ENCODE results near the gene MASP2. TPM values are rescaled to one million over a fixed set of nuclear protein-coding genes. Genes with fewer than 3 reads are reported as not detected.
"Not testable (repeated sequence)": the region's sequence is repeated elsewhere in the genome, so short reads cannot be mapped to it uniquely, and the experiment has no call there.

The MASP2 gene
- total RNA-seq, 4 donors from 2014 or later: 0.53 TPM; not detected in 3

DNA sequence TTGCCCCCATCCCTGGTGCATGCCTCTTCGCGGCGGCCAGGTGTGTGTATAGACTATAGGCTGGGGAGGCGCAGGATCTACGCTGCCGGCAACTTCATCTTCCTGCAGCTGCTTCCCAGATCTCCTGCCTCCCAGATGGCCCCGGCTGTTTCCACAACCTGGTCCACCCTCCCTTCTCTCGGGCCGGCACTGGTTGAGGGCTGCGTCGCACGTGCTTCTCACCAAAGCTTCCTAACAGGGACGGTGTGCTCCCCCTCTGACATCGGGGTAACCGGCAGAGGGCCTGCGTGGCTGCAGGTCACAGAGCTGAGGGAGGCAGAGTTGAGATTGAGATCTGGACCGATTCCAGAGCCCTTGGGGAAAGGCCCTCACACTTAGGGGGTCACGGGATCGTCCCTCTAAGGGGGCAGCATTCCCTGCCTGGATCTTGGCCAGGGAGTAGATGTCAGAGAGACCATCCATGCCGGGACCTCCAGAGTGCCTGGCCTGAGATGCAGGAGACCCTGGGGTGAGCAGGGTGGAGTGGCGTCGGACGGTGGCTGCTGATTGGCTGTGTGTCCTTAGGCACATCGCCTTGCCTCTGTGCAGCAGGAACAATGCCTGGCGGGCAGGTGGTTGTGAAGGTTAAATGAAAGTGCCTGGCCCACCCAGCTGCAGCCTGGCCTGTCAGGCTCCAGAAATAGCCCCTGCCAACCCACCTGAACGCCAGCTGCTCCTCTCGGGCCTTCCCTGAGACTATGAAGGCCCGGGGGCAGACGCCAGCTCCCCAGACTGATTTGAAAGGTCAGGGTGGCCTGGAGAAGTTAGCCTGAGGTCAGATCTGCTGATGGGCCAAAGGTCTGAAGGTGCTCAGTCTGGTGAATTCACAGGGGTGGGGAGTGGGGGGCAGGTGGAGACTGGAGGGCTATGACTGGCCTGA lies 6.1 kb upstream of the MASP2 start:
- Histone ChIP-seq H3K4me3 (no peak overlapping the region), H3K4me1 (peaks cover 6% of the 10 kb centered on the region), H3K36me3 (peaks cover 30% of the 10 kb centered on the region), H3K9me3 (no peaks in the 10 kb centered on the region), H3K27ac (no peak overlapping the region), H3K27me3 (no peaks in the 10 kb centered on the region)
- DNase-seq (ENCODE audit: low spot score in 2 of 2): no peak
- TF ChIP-seq POLR2AphosphoS5 (IDR thresholded peaks at IDR 0.05) (no peak), POLR2A (IDR thresholded peaks at IDR 0.05) (no peak), EP300 (IDR thresholded peaks at IDR 0.05) (no peak)
- TF ChIP-seq, protein P1, sequence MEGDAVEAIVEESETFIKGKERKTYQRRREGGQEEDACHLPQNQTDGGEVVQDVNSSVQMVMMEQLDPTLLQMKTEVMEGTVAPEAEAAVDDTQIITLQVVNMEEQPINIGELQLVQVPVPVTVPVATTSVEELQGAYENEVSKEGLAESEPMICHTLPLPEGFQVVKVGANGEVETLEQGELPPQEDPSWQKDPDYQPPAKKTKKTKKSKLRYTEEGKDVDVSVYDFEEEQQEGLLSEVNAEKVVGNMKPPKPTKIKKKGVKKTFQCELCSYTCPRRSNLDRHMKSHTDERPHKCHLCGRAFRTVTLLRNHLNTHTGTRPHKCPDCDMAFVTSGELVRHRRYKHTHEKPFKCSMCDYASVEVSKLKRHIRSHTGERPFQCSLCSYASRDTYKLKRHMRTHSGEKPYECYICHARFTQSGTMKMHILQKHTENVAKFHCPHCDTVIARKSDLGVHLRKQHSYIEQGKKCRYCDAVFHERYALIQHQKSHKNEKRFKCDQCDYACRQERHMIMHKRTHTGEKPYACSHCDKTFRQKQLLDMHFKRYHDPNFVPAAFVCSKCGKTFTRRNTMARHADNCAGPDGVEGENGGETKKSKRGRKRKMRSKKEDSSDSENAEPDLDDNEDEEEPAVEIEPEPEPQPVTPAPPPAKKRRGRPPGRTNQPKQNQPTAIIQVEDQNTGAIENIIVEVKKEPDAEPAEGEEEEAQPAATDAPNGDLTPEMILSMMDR (IDR thresholded peaks at IDR 0.05): no peak
- 48% methylated on average over 11 of the region's 29 CpGs for WGBS

DNA sequence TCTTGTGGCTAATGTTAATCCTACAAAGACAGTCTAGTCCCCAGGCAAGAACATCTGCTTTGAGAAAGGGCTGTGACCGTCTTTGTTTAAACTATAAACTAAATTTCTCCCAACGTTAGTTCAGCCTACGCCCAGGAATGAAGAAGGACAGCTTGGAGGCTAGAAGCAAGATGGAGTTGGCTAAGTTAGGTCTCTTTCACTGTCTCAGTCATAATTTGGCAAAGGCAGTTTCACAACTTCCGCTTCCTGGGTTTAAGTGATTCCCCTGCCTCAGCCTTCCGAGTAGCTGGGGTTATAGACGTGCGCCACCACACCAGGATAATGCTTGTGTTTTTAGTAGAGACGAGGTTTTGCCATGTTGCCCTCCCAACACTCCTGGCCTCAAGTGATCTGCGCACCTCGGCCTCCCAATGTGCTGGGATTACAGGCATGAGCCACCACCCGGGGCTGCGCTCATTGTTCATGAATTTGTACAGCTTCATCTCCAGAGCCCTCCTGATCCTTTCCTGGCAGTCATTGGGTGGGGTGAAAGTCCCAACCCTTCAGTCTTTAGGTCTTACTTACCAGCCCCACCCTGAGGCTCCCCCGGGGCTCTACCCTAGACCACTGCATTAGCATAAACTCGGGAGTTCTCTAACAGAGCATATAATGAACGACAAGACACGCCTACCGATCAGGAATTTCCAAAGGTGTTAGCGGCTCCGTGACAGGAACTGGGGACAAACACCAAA lies 4.9 kb upstream of the MASP2 start:
- no peaks in the 10 kb centered on the region for H3K27me3 ChIP-seq
- no peak overlapping the region for H3K27ac ChIP-seq
- TF ChIP-seq POLR2AphosphoS5 (IDR thresholded peaks at IDR 0.05): no peak
- WGBS: 49% methylated on average over 18 of the region's 19 CpGs
- peaks cover 28% of the 10 kb centered on the region for H3K36me3 ChIP-seq
- no peaks in the 10 kb centered on the region for H3K9me3 ChIP-seq
- peaks cover 6% of the 10 kb centered on the region for H3K4me1 ChIP-seq
- no peak overlapping the region for H3K4me3 ChIP-seq
- DNase-seq (ENCODE audit: low spot score in 2 of 2): no peak

DNA sequence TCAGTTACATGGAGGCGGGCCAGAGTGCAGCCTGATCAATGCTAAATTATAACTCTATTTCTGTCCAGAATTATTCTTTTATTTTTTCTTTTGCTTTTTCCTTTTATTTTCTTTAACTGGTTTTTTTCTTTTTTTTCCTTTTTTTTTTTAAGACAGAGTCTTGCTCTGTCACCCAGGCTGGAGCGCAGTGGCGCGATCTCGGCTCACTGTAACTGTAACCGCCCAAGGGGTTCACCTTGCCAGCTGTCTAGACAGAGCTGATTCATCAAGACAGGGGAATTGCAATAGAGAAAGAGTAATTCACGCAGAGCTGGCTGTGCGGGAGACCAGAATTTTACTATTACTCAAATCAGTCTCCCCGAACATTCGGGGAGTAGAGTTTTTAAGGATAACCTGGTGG lies 4.1 kb upstream of the MASP2 start:
- WGBS: 77% methylated on average over 10 of the region's 10 CpGs
- DNase-seq (ENCODE audit: low spot score in 2 of 2); H3K4me3 ChIP-seq: not testable (repeated sequence)

DNA sequence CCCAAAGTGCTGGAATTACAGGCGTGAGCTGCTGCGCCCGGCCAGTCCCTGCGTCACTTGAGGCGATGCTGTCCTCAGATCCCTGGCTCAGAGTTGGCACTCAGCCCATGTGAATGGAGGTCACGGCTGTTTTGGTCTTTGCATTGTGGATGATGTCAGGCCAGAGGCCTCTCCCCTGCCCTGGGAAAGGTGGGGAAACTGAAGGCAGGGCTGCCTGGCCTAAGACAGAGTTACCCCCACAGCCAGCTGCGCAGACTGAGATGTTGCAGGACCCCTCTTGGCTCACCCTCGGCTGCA lies 821 bp downstream of the MASP2 start:
- H3K4me1 ChIP-seq: no peaks in the 10 kb centered on the region
- no peaks in the 10 kb centered on the region for H3K27me3 ChIP-seq
- no peak overlapping the region for H3K27ac ChIP-seq
- H3K9me3 ChIP-seq: no peaks in the 10 kb centered on the region
- WGBS: 97% methylated on average over 6 of the region's 8 CpGs
- DNase-seq (ENCODE audit: low spot score in 2 of 2): no peak
- no peaks in the 10 kb centered on the region for H3K36me3 ChIP-seq
- no peak for TF ChIP-seq EP300 (IDR thresholded peaks at IDR 0.05)
- TF ChIP-seq POLR2AphosphoS5 (IDR thresholded peaks at IDR 0.05): no peak
- no peak for TF ChIP-seq POLR2A (IDR thresholded peaks at IDR 0.05)
- TF ChIP-seq, protein P1 (IDR thresholded peaks at IDR 0.05): no peak
- H3K4me3 ChIP-seq: no peak overlapping the region

More for the DNA sequence above, 4.1 kb upstream of the MASP2 start:
- not testable (repeated sequence) for H3K9me3 ChIP-seq, H3K27me3 ChIP-seq, H3K27ac ChIP-seq, H3K4me1 ChIP-seq
- H3K36me3 ChIP-seq: peaks cover 22% of the 10 kb centered on the region

DNA sequence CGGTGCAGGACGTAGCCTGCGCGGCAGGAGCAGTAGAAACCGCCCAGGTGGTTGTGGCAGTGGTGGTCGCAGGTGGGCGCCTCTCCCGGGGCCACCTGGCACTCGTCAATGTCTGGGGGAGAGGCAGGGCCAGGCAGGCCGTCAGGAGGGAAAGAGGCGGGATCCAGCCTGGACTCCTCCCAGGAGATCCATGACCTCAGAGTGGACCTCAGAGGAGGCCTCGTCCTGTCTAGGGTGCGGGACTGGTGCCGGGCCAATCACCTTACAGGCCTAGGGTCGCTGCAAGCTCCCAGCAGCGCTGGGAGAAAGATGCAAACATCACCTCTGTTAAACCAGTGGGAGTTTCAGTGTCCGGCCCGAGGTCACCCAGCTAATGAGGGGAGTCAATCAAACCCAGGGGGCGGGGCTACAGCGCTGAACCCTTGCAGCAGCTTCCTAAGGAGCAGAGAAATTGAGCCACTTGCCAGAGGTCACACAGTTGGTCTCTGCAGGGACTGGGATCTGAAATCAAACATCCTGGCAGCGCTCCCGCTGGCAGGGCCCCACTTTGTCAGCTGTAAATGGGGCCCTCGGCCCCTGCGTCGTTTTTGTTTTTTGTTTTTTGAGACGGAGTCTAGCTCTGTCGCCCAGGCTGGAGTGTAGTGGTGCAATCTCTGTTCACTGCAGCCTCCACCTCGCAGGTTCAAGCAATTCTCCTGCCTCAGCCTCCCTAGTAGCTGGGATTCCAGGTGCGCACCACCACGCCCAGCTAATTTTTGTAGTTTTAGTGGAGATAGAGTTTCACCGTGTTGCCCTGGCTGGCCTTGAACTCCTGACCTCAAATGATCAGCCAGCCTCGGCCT lies 1.4 kb downstream of the MASP2 start:
- H3K27me3 ChIP-seq: no peaks in the 10 kb centered on the region
- no peaks in the 10 kb centered on the region for H3K4me1 ChIP-seq
- no peak overlapping the region for H3K4me3 ChIP-seq
- no peaks in the 10 kb centered on the region for H3K36me3 ChIP-seq
- H3K9me3 ChIP-seq: no peaks in the 10 kb centered on the region
- no peak overlapping the region for H3K27ac ChIP-seq
- TF ChIP-seq POLR2A (IDR thresholded peaks at IDR 0.05) (no peak), EP300 (IDR thresholded peaks at IDR 0.05) (no peak), POLR2AphosphoS5 (IDR thresholded peaks at IDR 0.05) (no peak)
- TF ChIP-seq, protein P1 (IDR thresholded peaks at IDR 0.05): no peak
- 71% methylated on average over 18 of the region's 32 CpGs for WGBS
- DNase-seq (ENCODE audit: low spot score in 2 of 2): no peak
